Measurements from ENCODE around the gene KLF9. TPM values are rescaled to one million over a fixed set of nuclear protein-coding genes. Genes with fewer than 3 reads are reported as not detected.
A peak's percentile ranks its signal among the peaks of the same experiment; 100 is the strongest.

Gene KLF9
- total and polyA plus RNA-seq, 4 donors, result 2.2 to 77.0 (median 16.7) TPM

- DNase-seq (ENCODE audit: low spot score), result no peak
- H3K27ac ChIP-seq (ENCODE audit: low read depth in 1 of 2, low read length in 2 of 2), result no peak overlapping the region
- no peaks in the 10 kb centered on the region for H3K36me3 ChIP-seq (ENCODE audit: control insufficient read depth in 4 of 4, insufficient read depth in 3 of 4, low read depth in 1 of 4, low read length in 3 of 4)
- H3K9me3 ChIP-seq (ENCODE audit: control insufficient read depth in 4 of 4, low read length in 3 of 4), result no peaks in the 10 kb centered on the region
- H3K27me3 ChIP-seq (ENCODE audit: control insufficient read depth in 4 of 4, insufficient read depth in 4 of 4, low read length in 3 of 4), result no peaks in the 10 kb centered on the region
- H3K4me1 ChIP-seq (ENCODE audit: control insufficient read depth in 4 of 4, insufficient read depth in 4 of 4, low read length in 3 of 4), result peaks cover 7 to 52% (median 47%) of the 10 kb centered on the region in 4 donors
- H3K4me3 ChIP-seq (ENCODE audit: low read depth in 1 of 3, low read length in 3 of 3), result no peak overlapping the region
- no peak for TF ChIP-seq HNF4G (IDR thresholded peaks at IDR 0.05)
- TF ChIP-seq RAD21 (IDR thresholded peaks at IDR 0.05), result no peak
- no peak for TF ChIP-seq EGR1 (IDR thresholded peaks at IDR 0.05; ENCODE audit: low read depth in 2 of 2)
- TF ChIP-seq MAX (IDR thresholded peaks at IDR 0.05), result no peak
- peak overlapping the region in 1 of 2 donors; percentile 14 for H3K9ac ChIP-seq (ENCODE audit: low read depth in 1 of 2, low read length in 2 of 2)
- WGBS, result 75% methylated on average over 6 of the region's 6 CpGs
Measured at GRCh38 chr9:70395652-70396051, 18.8 kb downstream of the KLF9 start.

- Histone ChIP-seq H3K4me1 (ENCODE audit: control insufficient read depth in 4 of 4, insufficient read depth in 4 of 4, low read length in 3 of 4) (peaks cover 5 to 46% (median 31%) of the 10 kb centered on the region in 4 donors), H3K36me3 (ENCODE audit: control insufficient read depth in 4 of 4, insufficient read depth in 3 of 4, low read depth in 1 of 4, low read length in 3 of 4) (no peaks in the 10 kb centered on the region), H3K27ac (ENCODE audit: low read depth in 1 of 2, low read length in 2 of 2) (no peak overlapping the region), H3K9ac (ENCODE audit: low read depth in 1 of 2, low read length in 2 of 2) (no peak overlapping the region), H3K27me3 (ENCODE audit: control insufficient read depth in 4 of 4, insufficient read depth in 4 of 4, low read length in 3 of 4) (no peaks in the 10 kb centered on the region), H3K4me3 (ENCODE audit: low read depth in 1 of 3, low read length in 3 of 3) (no peak overlapping the region), H3K9me3 (ENCODE audit: control insufficient read depth in 4 of 4, low read length in 3 of 4) (no peaks in the 10 kb centered on the region)
- WGBS, result 90% methylated on average over 3 of the region's 3 CpGs
- DNase-seq (ENCODE audit: low spot score), result no peak
- TF ChIP-seq MAX (IDR thresholded peaks at IDR 0.05) (no peak), GABPA (IDR thresholded peaks at IDR 0.05 in 1 of 2, conservative IDR thresholded peaks at IDR 0.05 in 1 of 2) (no peak), ZBTB33 (IDR thresholded peaks at IDR 0.05) (no peak), FOXA1 (IDR thresholded peaks at IDR 0.05) (no peak), TAF1 (conservative IDR thresholded peaks at IDR 0.05) (no peak), SP1 (IDR thresholded peaks at IDR 0.05) (no peak), CTCF (IDR thresholded peaks at IDR 0.05; ENCODE audit: low read depth, low read length, missing input control) (no peak), YY1 (IDR thresholded peaks at IDR 0.05) (no peak), JUND (IDR thresholded peaks at IDR 0.05) (no peak), HNF4G (IDR thresholded peaks at IDR 0.05) (no peak), ATF3 (IDR thresholded peaks at IDR 0.05) (no peak), REST (IDR thresholded peaks at IDR 0.05) (no peak), RAD21 (IDR thresholded peaks at IDR 0.05) (no peak), FOXA2 (IDR thresholded peaks at IDR 0.05) (no peak), HNF4A (conservative IDR thresholded peaks at IDR 0.05) (no peak)
Measured at GRCh38 chr9:70392850-70393249, 21.6 kb downstream of the KLF9 start.

Data from liver (tissue), 9 donors.